NCI-H1694 treated with DMSO at 0.1 percent for 48 hours (cell line): ENCODE measurements around the gene PRTFDC1.

Experiments used
- DNase-seq: peaks from one replicate; lab custom pipeline; 2025; lab: John Stamatoyannopoulos, UW

The PRTFDC1 gene

DNA sequence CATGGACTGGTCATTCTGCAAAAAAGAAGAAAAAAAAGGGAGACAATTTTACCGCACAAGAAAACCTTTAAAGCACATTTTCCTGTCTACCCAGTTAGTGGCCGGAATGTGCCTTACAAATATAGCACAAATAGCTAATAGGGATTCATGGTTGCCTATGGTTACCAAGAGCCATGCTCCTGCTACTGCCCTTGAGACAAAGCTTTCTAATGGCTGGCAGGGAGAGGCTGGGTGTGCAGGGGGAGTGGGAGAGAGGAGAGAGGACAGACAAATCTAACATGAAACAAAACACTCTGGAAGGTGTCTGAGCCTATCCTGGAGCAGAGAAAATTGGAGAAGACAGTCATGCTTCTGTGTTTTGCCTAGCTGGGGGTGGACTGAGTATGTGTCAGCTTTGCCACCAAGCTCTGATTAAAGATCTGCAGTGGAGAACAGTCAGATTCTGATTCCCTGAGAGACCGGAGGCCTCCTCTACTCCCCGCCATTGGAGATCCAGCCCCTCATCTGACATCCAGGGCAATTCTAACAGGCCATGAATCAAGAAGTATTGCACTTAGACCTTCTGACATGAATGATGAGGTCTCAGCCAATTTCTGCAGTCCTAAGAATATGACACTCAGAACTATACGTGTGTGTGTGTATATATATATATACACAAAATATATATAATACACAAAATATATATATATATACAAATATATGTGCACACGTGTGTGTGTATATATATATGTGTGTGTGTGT lies 80.2 kb downstream of the PRTFDC1 start:
- DNase-seq, result no peak

DNA sequence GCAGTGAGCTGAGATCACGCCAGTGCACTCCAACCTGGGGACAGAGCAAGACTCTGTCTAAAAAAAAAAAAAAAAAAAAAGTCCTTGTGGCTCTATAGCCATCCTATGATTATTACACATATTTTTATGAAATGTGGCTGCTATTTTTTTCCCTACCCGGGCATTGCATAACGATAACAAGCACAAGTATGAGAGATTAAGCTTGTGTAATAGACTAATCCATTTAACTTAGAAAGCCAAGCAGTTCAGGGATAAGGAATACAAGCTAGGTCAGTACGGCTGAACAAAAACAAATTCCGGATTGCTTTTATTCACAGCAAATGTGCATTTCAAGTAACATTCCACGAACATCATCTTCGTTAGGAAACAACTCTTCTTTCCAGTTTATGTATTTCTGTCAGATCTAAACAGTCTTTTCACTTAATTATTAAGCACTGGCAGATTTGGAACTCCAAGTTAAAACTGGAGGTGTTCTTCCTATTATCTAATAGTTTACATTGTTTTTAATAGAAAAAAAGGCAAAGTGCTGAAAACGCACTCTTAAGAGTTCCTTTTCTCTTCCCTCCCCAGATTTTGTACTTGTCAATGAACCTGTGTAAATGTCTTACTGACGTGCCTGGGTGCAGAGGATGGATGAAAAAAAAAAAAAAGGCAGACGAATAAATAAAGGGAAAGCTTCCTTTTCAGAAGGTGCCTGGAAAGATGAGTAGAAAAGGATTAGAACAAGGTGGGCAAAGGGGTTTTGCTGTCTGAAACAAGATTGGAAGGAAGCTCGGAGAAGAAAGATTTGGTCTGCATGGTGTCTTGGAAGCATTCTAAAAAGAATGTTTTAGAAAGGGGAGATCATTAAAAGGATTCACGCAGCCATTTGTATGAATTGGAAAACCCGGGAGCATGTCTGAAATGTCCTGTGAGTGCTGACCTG lies 81.1 kb downstream of the PRTFDC1 start:
- DNase-seq, result no peak

DNA sequence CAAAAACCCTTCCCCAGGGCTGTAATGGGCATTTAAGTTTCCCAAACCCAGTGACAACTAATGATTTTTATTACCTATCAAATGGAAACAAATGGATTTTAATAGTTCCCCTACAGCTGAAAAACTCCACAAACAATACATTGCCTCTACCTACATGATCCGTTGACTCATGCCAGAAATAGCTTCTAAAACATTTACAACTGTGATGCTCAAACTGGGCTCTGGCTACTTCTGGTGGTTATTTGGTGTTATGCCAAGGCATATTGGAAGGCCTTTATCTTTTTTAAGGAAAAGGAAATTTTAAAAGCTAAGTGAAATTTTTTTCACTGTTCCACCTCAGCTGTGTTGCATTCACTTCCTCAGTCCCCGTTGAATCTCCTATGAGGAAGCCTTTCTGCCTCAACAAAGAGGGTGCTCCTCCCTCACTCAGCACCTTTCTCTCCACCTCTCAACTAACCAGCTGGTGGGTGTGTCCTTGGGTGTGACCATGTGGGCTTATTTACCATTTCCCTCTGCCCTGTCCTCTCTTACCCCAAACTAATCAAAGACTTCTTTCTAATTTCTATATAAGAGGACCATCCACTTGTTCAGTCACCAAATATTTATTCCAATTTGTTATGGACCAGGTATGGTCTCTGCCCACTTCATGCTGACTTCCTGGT lies 82.9 kb downstream of the PRTFDC1 start:
- DNase-seq, result no peak

- no peak for DNase-seq
These were observed 85.5 kb downstream of the PRTFDC1 start for GRCh38 chr10:24866604-24867583.

- no peak for DNase-seq
These were observed 86.6 kb downstream of the PRTFDC1 start for GRCh38 chr10:24865783-24866182.

GRCh38 chr10:24862589-24862988 lies 89.8 kb downstream of the PRTFDC1 start:
- DNase-seq, result no peak

- DNase-seq, result no peak
These were observed 93.8 kb downstream of the PRTFDC1 start for GRCh38 chr10:24858288-24859270.

DNA sequence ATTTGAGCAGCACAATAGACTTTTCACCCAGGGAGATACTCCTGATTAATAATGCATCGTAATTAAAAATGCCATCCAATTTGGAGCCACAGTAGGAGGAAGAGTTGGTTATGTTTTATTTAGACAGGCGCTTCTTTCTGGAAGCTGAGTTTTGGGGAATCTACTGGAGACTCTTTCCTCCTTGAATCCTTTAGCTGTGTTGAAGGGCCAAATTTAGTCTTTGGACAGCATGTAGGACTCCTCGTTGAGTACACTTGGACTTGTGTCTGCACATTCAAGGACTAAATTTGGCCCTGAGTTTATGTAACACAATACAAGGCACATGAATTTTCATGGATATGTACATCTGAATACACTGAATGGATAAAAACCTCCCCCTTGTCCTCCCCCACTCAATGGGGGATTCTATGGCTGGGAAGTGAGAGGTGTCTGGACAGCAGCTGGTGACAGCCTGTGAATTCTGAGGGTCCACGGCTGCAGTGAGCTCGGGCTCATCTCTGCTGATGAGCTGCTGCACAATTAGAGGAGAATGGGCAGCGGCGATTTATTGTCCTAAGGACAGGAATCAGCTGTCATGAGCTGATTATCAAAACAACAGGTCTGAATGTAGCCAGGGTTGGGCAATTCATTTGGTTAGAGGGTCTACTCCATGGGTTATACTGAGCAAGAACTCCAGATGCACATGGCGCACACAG lies 95.2 kb downstream of the PRTFDC1 start:
- no peak for DNase-seq

DNA sequence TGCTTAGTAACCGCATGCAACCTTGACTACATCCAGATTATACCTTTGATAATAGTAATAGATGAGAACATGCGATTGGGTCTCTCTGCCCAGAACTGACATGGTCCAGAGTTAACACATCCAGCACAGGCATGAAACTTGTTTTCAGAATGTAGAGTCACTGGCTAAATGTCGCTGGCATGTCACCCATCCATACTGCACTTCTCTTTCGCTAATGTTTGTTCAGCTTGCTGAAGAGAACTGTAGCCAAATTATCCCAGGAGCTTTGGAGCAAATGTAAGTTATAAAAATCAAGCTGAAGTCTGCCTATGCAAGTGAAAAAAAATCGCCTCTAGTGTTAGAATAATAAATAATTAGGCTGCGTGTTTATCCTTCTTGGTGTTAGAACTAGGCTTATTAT lies 98.2 kb downstream of the PRTFDC1 start:
- DNase-seq, result no peak

DNA sequence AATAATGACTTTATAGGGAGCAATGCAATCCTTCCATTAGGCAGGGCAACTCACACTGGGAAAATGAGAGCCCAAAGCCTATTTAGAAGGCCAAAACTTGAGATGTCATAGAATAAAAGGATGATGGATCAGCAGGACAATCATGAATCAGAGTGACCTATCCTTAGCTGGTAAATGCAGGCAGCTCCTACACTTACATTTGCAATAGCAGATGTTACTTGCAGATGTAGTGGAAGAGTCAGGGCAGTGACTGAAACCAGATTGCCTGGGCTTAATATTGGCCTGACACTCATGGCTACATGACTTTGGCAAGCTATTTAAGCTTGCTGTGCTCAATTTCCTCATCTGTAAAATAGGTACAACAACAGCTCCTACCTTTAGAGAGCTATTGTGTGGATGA lies 98.7 kb downstream of the PRTFDC1 start:
- DNase-seq, result no peak

GRCh38 chr10:24851629-24852028 lies 100.8 kb downstream of the PRTFDC1 start:
- no peak for DNase-seq

DNA sequence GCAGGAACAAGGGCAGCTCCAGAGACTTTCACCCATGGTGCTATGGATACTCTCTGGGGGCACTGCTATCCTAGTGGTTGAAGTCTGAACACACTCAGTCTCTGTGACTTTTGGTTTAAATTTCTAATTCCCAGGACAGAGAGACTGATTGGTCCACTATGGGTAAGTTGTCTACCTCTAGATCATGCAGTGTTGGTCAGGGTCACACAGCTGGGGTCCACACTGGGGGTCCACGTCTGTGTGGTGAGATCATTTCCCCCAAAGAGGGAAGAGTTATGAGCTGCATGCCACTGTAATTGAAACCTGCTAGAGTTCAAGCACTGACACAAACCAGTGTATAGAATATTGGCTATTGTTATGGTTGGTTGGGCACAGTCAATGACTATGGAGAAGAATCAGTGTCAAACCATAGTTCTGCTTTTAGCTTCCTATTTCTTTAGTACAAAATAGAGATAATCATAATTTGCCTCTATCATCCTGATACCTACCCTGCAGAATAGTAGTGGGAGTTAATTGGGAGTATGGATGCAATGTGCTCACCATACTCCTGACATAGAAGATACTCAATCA lies 101.6 kb downstream of the PRTFDC1 start:
- DNase-seq, result no peak

DNA sequence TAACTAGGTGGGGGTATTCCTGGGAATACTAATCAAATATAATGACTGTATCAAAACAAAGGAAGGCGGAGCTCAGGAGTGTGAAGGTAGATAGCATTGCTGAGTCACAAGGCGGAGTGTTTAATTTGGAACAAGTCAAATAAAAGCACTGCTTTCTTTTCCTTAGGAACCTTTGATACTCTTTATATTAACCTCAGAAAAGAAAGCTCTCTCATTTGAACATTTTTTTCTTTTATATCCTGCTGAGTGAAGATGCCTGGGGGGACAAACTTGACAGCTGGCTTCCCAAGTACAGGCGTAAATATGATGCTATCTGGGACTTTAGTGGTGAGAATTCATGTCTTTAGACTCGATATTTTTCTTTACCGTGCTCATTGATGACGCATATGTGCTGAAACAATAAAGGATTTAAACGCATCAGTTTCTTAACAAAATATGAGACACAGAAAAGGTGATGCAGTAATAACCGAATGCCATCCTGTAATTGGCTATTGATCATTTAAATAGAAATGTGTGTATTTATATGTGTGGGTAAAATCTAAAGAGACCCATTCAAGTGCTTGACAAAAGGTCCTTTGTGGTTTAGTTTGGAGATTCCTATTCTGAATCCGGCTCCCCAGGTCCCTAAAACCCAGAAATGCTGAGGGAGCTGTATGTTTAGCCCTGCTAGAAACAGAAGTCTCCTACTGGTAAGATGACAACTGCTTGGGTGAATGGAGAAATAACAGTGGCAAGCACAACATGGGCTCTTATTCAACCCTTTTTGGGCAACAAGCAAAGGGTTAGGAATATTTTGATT lies 102.7 kb downstream of the PRTFDC1 start:
- DNase-seq, result no peak

- no peak for DNase-seq
These were observed 103.4 kb downstream of the PRTFDC1 start for GRCh38 chr10:24849051-24849450.

- no peak for DNase-seq
These were observed 104.2 kb downstream of the PRTFDC1 start for GRCh38 chr10:24848195-24848594.

- DNase-seq, result no peak
These were observed 105.0 kb downstream of the PRTFDC1 start for GRCh38 chr10:24847112-24848070.

- DNase-seq, result no peak
These were observed 107.7 kb downstream of the PRTFDC1 start for GRCh38 chr10:24844742-24845141.
